PC-9 (cell line): ENCODE results near the gene CFAP73. TPM values are rescaled to one million over a fixed set of nuclear protein-coding genes. Genes with fewer than 3 reads are reported as not detected.

Experiments used
- BruUV-seq: library from RNA; stranded (reverse); fragments of 400-500 nt; replicated peaks from 2 replicates; lab custom pipeline; 2021; lab: Mats Ljungman, UMichigan
- CTCF ChIA-PET: fragments of 300-600 bp; sonication (Branson Sonifier 250); formaldehyde crosslinking; loops from one replicate; lab custom pipeline; 2022; ENCODE audit warnings: antibody characterized with exemption; lab: Charles Lee
- POLR2A ChIA-PET: fragments of 300-600 bp; sonication (Branson Sonifier 250); formaldehyde crosslinking; loops from one replicate; lab custom pipeline; 2022; ENCODE audit warnings: antibody characterized with exemption; ENCODE audit not compliant: unreplicated experiment; lab: Charles Lee
- DNase-seq, 2 experiments: peaks; one replicate each; pipeline versions ENCODE4 v3.0.0 to v3.0.0-alpha.2; 2015 to 2022; ENCODE audit warnings: mixed read lengths in 1 of 2
- H2AFZ ChIP-seq: fragments of 200-600 bp; sonication (generic); 2 replicates; pipeline ENCODE4 v1.8.1; 2017; ENCODE audit warnings: antibody characterized with exemption
- H3F3A ChIP-seq: fragments of 200-600 bp; sonication (generic); 2 replicates; pipeline ENCODE4 v1.8.1; 2017; ENCODE audit warnings: antibody characterized with exemption, mild to moderate bottlenecking, low read depth; ENCODE audit not compliant: insufficient read depth
- H3K27ac ChIP-seq: fragments of 200-600 bp; sonication (generic); 2 replicates; pipeline ENCODE4 v1.6.1; 2016; ENCODE audit warnings: mixed run types
- H3K27me3 ChIP-seq: fragments of 200-600 bp; sonication (generic); 2 replicates; pipeline ENCODE4 v1.6.1; 2016; ENCODE audit warnings: low read depth, mixed run types; ENCODE audit not compliant: insufficient read depth
- H3K36me3 ChIP-seq: fragments of 200-600 bp; sonication (generic); 2 replicates; pipeline ENCODE4 v1.6.1; 2016; ENCODE audit warnings: low read depth, mixed run types
- H3K4me1 ChIP-seq: fragments of 200-600 bp; sonication (generic); replicated peaks from 2 replicates; pipeline ENCODE4 v1.6.1; 2016; ENCODE audit warnings: mixed run types; ENCODE audit not compliant: insufficient read depth
- H3K4me2 ChIP-seq: fragments of 200-600 bp; sonication (generic); 2 replicates; pipeline ENCODE4 v1.6.1; 2017; ENCODE audit warnings: mixed run types
- H3K4me3 ChIP-seq: fragments of 200-600 bp; sonication (generic); 2 replicates; pipeline ENCODE4 v1.6.1; 2016; ENCODE audit warnings: mixed run types
- H3K79me2 ChIP-seq: fragments of 200-600 bp; sonication (generic); 2 replicates; pipeline ENCODE4 v1.6.1; 2017; ENCODE audit warnings: low read depth, mixed run types
- H3K9me2 ChIP-seq: fragments of 200-600 bp; sonication (generic); 2 replicates; pipeline ENCODE4 v1.8.1; 2017; ENCODE audit warnings: mild to moderate bottlenecking; ENCODE audit not compliant: insufficient read depth
- H3K9me3 ChIP-seq: fragments of 200-600 bp; sonication (generic); 2 replicates; pipeline ENCODE4 v1.8.1; 2016; ENCODE audit warnings: low read depth; ENCODE audit not compliant: insufficient read depth
- H4K20me1 ChIP-seq: fragments of 200-600 bp; sonication (generic); 2 replicates; pipeline ENCODE4 v1.8.1; 2017; ENCODE audit not compliant: insufficient read depth
- EZH2 ChIP-seq: fragments of 200-600 bp; sonication (generic); IDR thresholded peaks from 2 replicates; pipeline ENCODE4 v1.8.0; 2017; ENCODE audit warnings: antibody characterized with exemption, low read depth
- intact Hi-C: fragments of 100-400 bp; cut with micrococcal nuclease; formaldehyde crosslinking; loops from one replicate; pipeline ENCODE4 v1.10.0; 2022; ENCODE audit not compliant: unreplicated experiment
- total RNA-seq: library from RNA; stranded (reverse); gene quantifications from 2 replicates; pipeline ENCODE4 v1.2.3, GENCODE V29; 2021
- TF ChIP-seq, protein P1 (sequence below): fragments of 200-600 bp; sonication (generic); conservative IDR thresholded peaks from 2 replicates; pipeline ENCODE4 v1.6.1; 2017; ENCODE audit warnings: mixed run types, antibody characterized with exemption, mild to moderate bottlenecking, moderate library complexity

The CFAP73 gene
- total RNA-seq, 1 experiment from 2014 or later, result 1.9 TPM

DNA sequence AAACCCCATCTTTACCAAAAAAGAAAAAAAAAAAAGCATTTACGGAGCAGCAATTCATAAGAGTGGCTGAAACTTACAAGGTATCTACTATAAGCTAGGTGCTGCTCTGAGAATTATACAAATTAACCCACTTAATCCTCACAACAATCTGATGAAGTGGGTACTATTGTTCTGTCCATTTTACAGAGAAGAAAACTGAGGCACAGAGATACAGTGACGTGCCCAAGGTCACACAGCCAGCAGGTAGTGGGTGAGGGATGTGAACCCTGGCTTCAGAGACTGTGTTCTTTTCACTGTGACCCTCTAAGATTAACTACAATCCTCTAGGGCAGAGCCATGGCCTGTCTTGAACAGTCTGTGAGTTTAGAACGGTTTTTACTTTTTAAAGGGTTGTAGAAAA lies 32.5 kb downstream of the CFAP73 start:
- CTCF ChIA-PET, result no interaction called here
- no peak overlapping the region for H3K4me3 ChIP-seq
- H3K27me3 ChIP-seq, result no peaks in the 10 kb centered on the region
- H3K9me2 ChIP-seq, result no peaks in the 10 kb centered on the region
- H3K79me2 ChIP-seq, result peaks cover 49% of the 10 kb centered on the region
- BruUV-seq, result no TSS peak
- intact Hi-C loops, result no loop called here
- POLR2A ChIA-PET, result interaction anchor here (0.6 kb wide), 1 partner anchor 42 kb away, joined by 8 read pairs; no protein-coding TSS in a partner anchor
- H3K36me3 ChIP-seq, result peaks cover 34% of the 10 kb centered on the region
- H3K27ac ChIP-seq, result no peak overlapping the region
- DNase-seq, result no peak
- TF ChIP-seq, protein P1, sequence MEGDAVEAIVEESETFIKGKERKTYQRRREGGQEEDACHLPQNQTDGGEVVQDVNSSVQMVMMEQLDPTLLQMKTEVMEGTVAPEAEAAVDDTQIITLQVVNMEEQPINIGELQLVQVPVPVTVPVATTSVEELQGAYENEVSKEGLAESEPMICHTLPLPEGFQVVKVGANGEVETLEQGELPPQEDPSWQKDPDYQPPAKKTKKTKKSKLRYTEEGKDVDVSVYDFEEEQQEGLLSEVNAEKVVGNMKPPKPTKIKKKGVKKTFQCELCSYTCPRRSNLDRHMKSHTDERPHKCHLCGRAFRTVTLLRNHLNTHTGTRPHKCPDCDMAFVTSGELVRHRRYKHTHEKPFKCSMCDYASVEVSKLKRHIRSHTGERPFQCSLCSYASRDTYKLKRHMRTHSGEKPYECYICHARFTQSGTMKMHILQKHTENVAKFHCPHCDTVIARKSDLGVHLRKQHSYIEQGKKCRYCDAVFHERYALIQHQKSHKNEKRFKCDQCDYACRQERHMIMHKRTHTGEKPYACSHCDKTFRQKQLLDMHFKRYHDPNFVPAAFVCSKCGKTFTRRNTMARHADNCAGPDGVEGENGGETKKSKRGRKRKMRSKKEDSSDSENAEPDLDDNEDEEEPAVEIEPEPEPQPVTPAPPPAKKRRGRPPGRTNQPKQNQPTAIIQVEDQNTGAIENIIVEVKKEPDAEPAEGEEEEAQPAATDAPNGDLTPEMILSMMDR, result no peak
- TF ChIP-seq EZH2, result no peak
- H2AFZ ChIP-seq, result no peak overlapping the region
- H3K4me1 ChIP-seq, result peaks cover 15% of the 10 kb centered on the region
- H3K9me3 ChIP-seq, result no peaks in the 10 kb centered on the region
- H3K4me2 ChIP-seq, result no peak overlapping the region
- peaks cover 31% of the 10 kb centered on the region for H4K20me1 ChIP-seq
- peaks cover 24% of the 10 kb centered on the region; the same call in 1 of the 2 replicates for H3F3A ChIP-seq

DNA sequence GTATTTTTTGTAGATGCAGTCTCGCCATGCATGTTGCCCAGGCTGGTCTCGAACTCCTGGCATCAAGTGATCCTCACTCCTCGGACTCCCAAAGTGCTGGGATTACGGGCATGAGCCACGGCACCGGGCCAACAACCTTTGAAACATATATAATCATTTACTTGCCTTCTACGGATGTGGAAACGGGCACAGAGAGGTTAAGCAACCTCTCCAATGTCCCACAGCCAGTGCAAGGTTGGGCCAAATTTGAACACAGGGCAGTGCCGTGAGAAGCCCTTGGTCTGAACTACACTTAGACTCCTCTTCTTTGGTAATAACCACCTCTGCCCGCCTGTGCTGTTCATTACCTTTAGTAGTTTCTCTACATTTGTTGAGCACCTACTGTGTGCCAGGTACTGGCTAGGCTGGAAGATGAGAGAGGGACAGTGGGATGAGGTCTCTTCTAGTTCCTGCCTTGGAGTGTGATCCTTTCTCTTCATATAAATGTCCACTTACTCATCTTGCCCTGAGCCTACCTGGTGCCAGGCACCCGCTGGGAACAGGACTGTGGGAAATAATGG lies 33.6 kb downstream of the CFAP73 start:
- Histone ChIP-seq H3K4me2 (peak overlapping the region; percentile 91), H3K27me3 (no peaks in the 10 kb centered on the region), H3K36me3 (peaks cover 25% of the 10 kb centered on the region), H2AFZ (no peak overlapping the region), H3K9me3 (no peaks in the 10 kb centered on the region), H3K27ac (no peak overlapping the region), H3F3A (peaks cover 24% of the 10 kb centered on the region; the same call in 1 of the 2 replicates), H3K4me3 (no peak overlapping the region; the same call in 1 of the 2 replicates), H3K79me2 (peaks cover 57% of the 10 kb centered on the region), H4K20me1 (peaks cover 31% of the 10 kb centered on the region), H3K4me1 (peaks cover 15% of the 10 kb centered on the region), H3K9me2 (no peaks in the 10 kb centered on the region)
- intact Hi-C loops, result no loop called here
- ChIA-PET CTCF (no interaction called here), POLR2A (interaction anchor here (0.7 kb wide), 1 partner anchor 143 kb away, joined by 3 read pairs; no protein-coding TSS in a partner anchor)
- BruUV-seq, result no TSS peak
- DNase-seq, result no peak
- TF ChIP-seq EZH2, result no peak
- TF ChIP-seq, protein P1, result no peak

DNA sequence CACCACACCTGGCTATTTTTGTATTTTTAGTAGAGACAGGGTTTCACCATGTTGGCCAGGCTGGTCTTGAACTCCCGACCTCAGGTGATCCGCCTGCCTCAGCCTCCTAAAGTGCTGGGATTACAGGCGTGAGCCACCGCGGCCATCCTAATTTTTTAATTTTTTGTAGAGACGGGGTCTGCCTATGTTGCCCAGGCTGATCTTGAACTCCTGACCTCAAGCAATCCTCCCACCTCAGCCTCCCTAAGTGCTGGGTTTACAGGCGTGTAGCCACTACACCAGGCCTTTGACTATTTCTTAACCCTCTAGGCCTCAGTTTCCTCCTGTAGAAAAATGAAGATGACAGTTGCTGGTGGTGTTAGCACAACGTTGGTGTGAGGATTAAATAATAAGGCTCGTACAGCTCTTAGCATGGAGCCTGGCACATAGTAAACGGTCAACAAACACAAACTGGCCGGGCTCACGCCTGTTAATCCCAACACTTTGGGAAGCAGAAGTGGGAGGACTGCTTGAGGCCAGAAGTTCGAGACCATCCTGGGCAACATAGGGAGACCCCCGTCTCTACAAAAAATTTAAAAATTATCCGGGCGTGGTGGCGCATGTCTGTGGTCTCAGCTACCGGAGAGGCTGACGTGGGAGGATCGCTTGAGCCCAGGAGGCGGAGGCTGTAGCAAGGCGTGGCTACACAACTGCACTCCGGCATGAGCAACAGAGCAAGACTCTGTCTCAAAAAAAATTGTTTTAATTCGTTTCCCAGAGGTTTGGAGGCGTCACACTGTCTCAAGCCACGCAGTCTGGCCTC lies 34.8 kb downstream of the CFAP73 start:
- H3K27me3 ChIP-seq, result no peaks in the 10 kb centered on the region
- peaks cover 31% of the 10 kb centered on the region for H4K20me1 ChIP-seq
- peak overlapping the region; percentile 90 for H2AFZ ChIP-seq
- DNase-seq, result no peak
- H3F3A ChIP-seq, result peaks cover 30% of the 10 kb centered on the region
- peaks cover 17% of the 10 kb centered on the region; the same call in 1 of the 2 replicates for H3K36me3 ChIP-seq
- peak overlapping the region; percentile 89 for H3K27ac ChIP-seq
- intact Hi-C loops, result no loop called here
- peak overlapping the region; percentile 80 for H3K4me3 ChIP-seq
- TF ChIP-seq, protein P1, result no peak
- no peak for TF ChIP-seq EZH2
- no peaks in the 10 kb centered on the region for H3K9me2 ChIP-seq
- POLR2A ChIA-PET, result interaction anchor here (0.5 to 0.7 kb wide), 3 partner anchors 57 to 192 kb away, joined by 3 read pairs; no protein-coding TSS in a partner anchor
- BruUV-seq, result TSS peak; percentile 55
- no peaks in the 10 kb centered on the region for H3K9me3 ChIP-seq
- peak overlapping the region; percentile 91 for H3K4me2 ChIP-seq
- CTCF ChIA-PET, result no interaction called here
- H3K4me1 ChIP-seq, result peaks cover 15% of the 10 kb centered on the region
- H3K79me2 ChIP-seq, result peaks cover 57% of the 10 kb centered on the region
